AG04449 (cell line): ENCODE results near the gene TNRC18.

Experiments used
- CTCF ChIA-PET: fragments of 350-600 bp; formaldehyde crosslinking; extraction: SDS; loops from one replicate; lab custom pipeline; 2021; ENCODE audit warnings: antibody characterized with exemption; lab: Yijun Ruan, JAX
- POLR2A ChIA-PET: fragments of 400-600, 350-600 bp; formaldehyde crosslinking; extraction: SDS; loops from one replicate; lab custom pipeline; 2020; ENCODE audit warnings: antibody characterized with exemption, inconsistent platforms; lab: Yijun Ruan, JAX
- DNase-seq: peaks from one replicate; pipeline ENCODE4 v3.0.0-alpha.2; 2010; ENCODE audit warnings: low read depth, low spot score
- H3K4me3 ChIP-seq: 2 replicates; pipeline ENCODE4 v1.5.1; 2011; ENCODE audit warnings: low read depth, mild to moderate bottlenecking, control low read depth, low read length
- CTCF ChIP-seq: IDR thresholded peaks from one replicate; pipeline ENCODE4 v1.5.1; 2011; ENCODE audit warnings: mild to moderate bottlenecking, moderate library complexity, low read length, control low read depth, inconsistent platforms; ENCODE audit not compliant: insufficient read depth; ENCODE audit errors: missing control alignments

Gene TNRC18

GRCh38 chr7:5406957-5407945 is 16.4 kb downstream of the TNRC18 start:
- ChIA-PET POLR2A (no interaction called here), CTCF (interaction anchor here (0.7 to 1.2 kb wide), 3 partner anchors 10 to 32 kb away, joined by 3 to 4 read pairs (median 3); no protein-coding TSS in a partner anchor)
- TF ChIP-seq CTCF = no peak
- H3K4me3 ChIP-seq = no peak overlapping the region
- no peak for DNase-seq

- DNase-seq = no peak
- H3K4me3 ChIP-seq = no peak overlapping the region
- TF ChIP-seq CTCF = no peak
- ChIA-PET CTCF (interaction anchor here (1.1 kb wide), 1 partner anchor 13 kb away, joined by 5 read pairs; no protein-coding TSS in a partner anchor), POLR2A (no interaction called here)
Measured at GRCh38 chr7:5404421-5404826, 19.2 kb downstream of the TNRC18 start.

GRCh38 chr7:5403442-5403841 is 20.2 kb downstream of the TNRC18 start:
- POLR2A ChIA-PET = no interaction called here

GRCh38 chr7:5397736-5398135 is 25.9 kb downstream of the TNRC18 start:
- POLR2A ChIA-PET = no interaction called here

More at GRCh38 chr7:5403442-5403841, 20.2 kb downstream of the TNRC18 start:
- no peak overlapping the region for H3K4me3 ChIP-seq
- no peak for TF ChIP-seq CTCF
- DNase-seq = no peak
- CTCF ChIA-PET = no interaction called here

GRCh38 chr7:5396999-5397663 is 26.5 kb downstream of the TNRC18 start:
- DNase-seq = no peak
- no peak for TF ChIP-seq CTCF
- POLR2A ChIA-PET = no interaction called here
- CTCF ChIA-PET = interaction anchor here (0.9 to 1.5 kb wide), 3 partner anchors 20 to 31 kb away, joined by 3 to 6 read pairs (median 3); no protein-coding TSS in a partner anchor
- no peak overlapping the region for H3K4me3 ChIP-seq

More at GRCh38 chr7:5397736-5398135, 25.9 kb downstream of the TNRC18 start:
- no peak for DNase-seq
- no peak overlapping the region for H3K4me3 ChIP-seq
- CTCF ChIA-PET = no interaction called here
- no peak for TF ChIP-seq CTCF
